Stimulated activated effector memory CD8-positive, alpha-beta T cell treated with anti-CD3 and anti-CD28 coated beads, Interleukin-12 subunit alpha, Interleukin-12 subunit beta, amount 100 ng/mL, for 72 hours (primary cell): ENCODE results near the gene LILRA1.
A peak's percentile ranks its signal among the peaks of the same experiment; 100 is the strongest.
"Not testable (repeated sequence)": the region's sequence is repeated elsewhere in the genome, so short reads cannot be mapped to it uniquely, and the experiment has no call there.

Experiments used
- ATAC-seq: fragments of 150-1000 bp; cut with Tn5 transposase; 2 replicates; pipeline ENCODE4 v1.10.0; 2021
- DNase-seq, 2 donors: peaks; one replicate each; pipeline ENCODE4 v3.0.0; 2021 to 2022; ENCODE audit warnings: low spot score in 2 of 2
- H3K27ac Mint-ChIP-seq: one replicate; pipeline ENCODE4 v1.8.0; 2022; ENCODE audit warnings: mild to moderate bottlenecking, mixed read lengths
- H3K36me3 Mint-ChIP-seq: one replicate; pipeline ENCODE4 v1.8.0; 2022; ENCODE audit warnings: mild to moderate bottlenecking, mixed read lengths
- H3K4me1 Mint-ChIP-seq: one replicate; pipeline ENCODE4 v1.8.0; 2022; ENCODE audit warnings: mixed read lengths
- H3K4me3 Mint-ChIP-seq: one replicate; pipeline ENCODE4 v1.8.0; 2022; ENCODE audit warnings: mild to moderate bottlenecking, mixed read lengths
- H3K9me3 Mint-ChIP-seq: one replicate; pipeline ENCODE4 v1.8.0; 2022; ENCODE audit warnings: mixed read lengths

The LILRA1 gene

GRCh38 chr19:54593445-54593844, at the start of gene LILRA1:
Gene LILRA1, plus strand, starts transcription at chr19:54593632. Its CDS starts 613 bp downstream, at chr19:54594245.
- DNase-seq, H3K4me1 Mint-ChIP-seq, H3K36me3 Mint-ChIP-seq, ATAC-seq, H3K9me3 Mint-ChIP-seq, H3K27ac Mint-ChIP-seq, H3K4me3 Mint-ChIP-seq: not testable (repeated sequence)

GRCh38 chr19:54548806-54549205, 44.6 kb upstream of the LILRA1 start:
- peaks cover 5% of the 10 kb centered on the region for H3K9me3 Mint-ChIP-seq
- DNase-seq (no peak), ATAC-seq (no peak)
- peaks cover 22% of the 10 kb centered on the region for H3K4me1 Mint-ChIP-seq
- no peaks in the 10 kb centered on the region for H3K36me3 Mint-ChIP-seq
- H3K4me3 Mint-ChIP-seq = no peak overlapping the region
- H3K27ac Mint-ChIP-seq = no peak overlapping the region

- peaks cover 22% of the 10 kb centered on the region for H3K4me1 Mint-ChIP-seq
Measured at GRCh38 chr19:54549224-54549623, 44.2 kb upstream of the LILRA1 start.

GRCh38 chr19:54551293-54551692, 42.1 kb upstream of the LILRA1 start:
- Mint-ChIP-seq H3K9me3 (peaks cover 5% of the 10 kb centered on the region), H3K36me3 (no peaks in the 10 kb centered on the region), H3K4me1 (peaks cover 16% of the 10 kb centered on the region), H3K27ac (no peak overlapping the region), H3K4me3 (no peak overlapping the region)
- ATAC-seq (peak; percentile 61), DNase-seq (no peak)

More at GRCh38 chr19:54549224-54549623, 44.2 kb upstream of the LILRA1 start:
- no peaks in the 10 kb centered on the region for H3K36me3 Mint-ChIP-seq
- H3K27ac Mint-ChIP-seq = no peak overlapping the region
- H3K4me3 Mint-ChIP-seq = no peak overlapping the region
- no peak for ATAC-seq
- no peak for DNase-seq
- peaks cover 5% of the 10 kb centered on the region for H3K9me3 Mint-ChIP-seq

GRCh38 chr19:54551950-54552912, 41.2 kb upstream of the LILRA1 start:
- Mint-ChIP-seq H3K36me3 (no peaks in the 10 kb centered on the region), H3K4me3 (no peak overlapping the region), H3K9me3 (peaks cover 5% of the 10 kb centered on the region), H3K4me1 (peaks cover 9% of the 10 kb centered on the region), H3K27ac (no peak overlapping the region)
- no peak for ATAC-seq
- no peak for DNase-seq

GRCh38 chr19:54552913-54553310, 40.5 kb upstream of the LILRA1 start:
- Mint-ChIP-seq H3K4me3 (no peak overlapping the region), H3K36me3 (no peaks in the 10 kb centered on the region), H3K9me3 (peaks cover 5% of the 10 kb centered on the region), H3K27ac (no peak overlapping the region), H3K4me1 (peaks cover 9% of the 10 kb centered on the region)
- no peak for DNase-seq
- ATAC-seq = no peak

- no peak for DNase-seq
- no peak overlapping the region for H3K4me3 Mint-ChIP-seq
Measured at GRCh38 chr19:54554006-54554405, 39.4 kb upstream of the LILRA1 start.

GRCh38 chr19:54554896-54555295, 38.5 kb upstream of the LILRA1 start:
- ATAC-seq = no peak
- no peak overlapping the region for H3K4me3 Mint-ChIP-seq
- H3K9me3 Mint-ChIP-seq = peaks cover 5% of the 10 kb centered on the region
- peaks cover 9% of the 10 kb centered on the region for H3K4me1 Mint-ChIP-seq
- no peak overlapping the region for H3K27ac Mint-ChIP-seq
- no peak for DNase-seq
- H3K36me3 Mint-ChIP-seq = no peaks in the 10 kb centered on the region

More at GRCh38 chr19:54554006-54554405, 39.4 kb upstream of the LILRA1 start:
- Mint-ChIP-seq H3K4me1 (peaks cover 9% of the 10 kb centered on the region), H3K36me3 (no peaks in the 10 kb centered on the region), H3K27ac (no peak overlapping the region), H3K9me3 (peaks cover 5% of the 10 kb centered on the region)
- ATAC-seq = no peak

GRCh38 chr19:54556194-54556593, 37.2 kb upstream of the LILRA1 start:
- Mint-ChIP-seq H3K4me3 (no peak overlapping the region), H3K9me3 (peaks cover 5% of the 10 kb centered on the region), H3K4me1 (peaks cover 9% of the 10 kb centered on the region), H3K27ac (no peak overlapping the region), H3K36me3 (no peaks in the 10 kb centered on the region)
- ATAC-seq (no peak), DNase-seq (no peak)

- H3K27ac Mint-ChIP-seq = no peak overlapping the region
- no peaks in the 10 kb centered on the region for H3K36me3 Mint-ChIP-seq
- H3K4me3 Mint-ChIP-seq = no peak overlapping the region
- H3K9me3 Mint-ChIP-seq = no peaks in the 10 kb centered on the region
- DNase-seq = no peak
- no peaks in the 10 kb centered on the region for H3K4me1 Mint-ChIP-seq
- ATAC-seq = no peak
Measured at GRCh38 chr19:54558339-54558738, 35.1 kb upstream of the LILRA1 start.

GRCh38 chr19:54560881-54561385, 32.5 kb upstream of the LILRA1 start:
- Mint-ChIP-seq H3K36me3 (no peaks in the 10 kb centered on the region), H3K4me3 (no peak overlapping the region), H3K4me1 (no peaks in the 10 kb centered on the region), H3K27ac (no peak overlapping the region), H3K9me3 (no peaks in the 10 kb centered on the region)
- DNase-seq (no peak), ATAC-seq (no peak)

GRCh38 chr19:54561840-54562239, 31.6 kb upstream of the LILRA1 start:
- DNase-seq (no peak), ATAC-seq (no peak)
- Mint-ChIP-seq H3K36me3 (no peaks in the 10 kb centered on the region), H3K4me3 (no peak overlapping the region), H3K27ac (no peak overlapping the region), H3K4me1 (no peaks in the 10 kb centered on the region), H3K9me3 (no peaks in the 10 kb centered on the region)

GRCh38 chr19:54563206-54563605, 30.2 kb upstream of the LILRA1 start:
- DNase-seq, H3K4me3 Mint-ChIP-seq, ATAC-seq, H3K9me3 Mint-ChIP-seq, H3K27ac Mint-ChIP-seq, H3K36me3 Mint-ChIP-seq, H3K4me1 Mint-ChIP-seq: not testable (repeated sequence)

GRCh38 chr19:54570316-54570715, 23.1 kb upstream of the LILRA1 start:
- Mint-ChIP-seq H3K4me1 (peaks cover 22% of the 10 kb centered on the region), H3K27ac (no peak overlapping the region), H3K9me3 (no peaks in the 10 kb centered on the region), H3K36me3 (no peaks in the 10 kb centered on the region), H3K4me3 (no peak overlapping the region)
- DNase-seq = no peak
- no peak for ATAC-seq

- ATAC-seq, H3K4me3 Mint-ChIP-seq, H3K36me3 Mint-ChIP-seq, H3K9me3 Mint-ChIP-seq, H3K27ac Mint-ChIP-seq, DNase-seq: not testable (repeated sequence)
- peaks cover 22% of the 10 kb centered on the region for H3K4me1 Mint-ChIP-seq
Measured at GRCh38 chr19:54571715-54572615, 21.5 kb upstream of the LILRA1 start.
